Skeletal muscle satellite cell (primary cell): ENCODE data around the gene ZNF366.

Source experiments
- H3K27me3 ChIP-seq: 2 replicates; pipeline ENCODE4 v1.7.0; 2013; ENCODE audit warnings: low read length; ENCODE audit not compliant: control insufficient read depth, insufficient read depth
- H3K36me3 ChIP-seq: 2 replicates; pipeline ENCODE4 v1.7.0; 2013; ENCODE audit warnings: mild to moderate bottlenecking, control low read depth, low read length; ENCODE audit not compliant: insufficient read depth
- H3K4me1 ChIP-seq: 2 replicates; pipeline ENCODE4 v1.7.0; 2013; ENCODE audit warnings: low read length; ENCODE audit not compliant: control insufficient read depth, insufficient read depth
- H3K4me2 ChIP-seq: 2 replicates; pipeline ENCODE4 v1.7.0; 2013; ENCODE audit warnings: mild to moderate bottlenecking, low read length
- H3K4me3 ChIP-seq: 2 replicates; pipeline ENCODE4 v1.7.0; 2013; ENCODE audit warnings: low read length
- H3K9ac ChIP-seq: 2 replicates; pipeline ENCODE4 v1.7.0; 2013; ENCODE audit warnings: mild to moderate bottlenecking, low read depth, low read length, moderate library complexity
- H3K9me3 ChIP-seq: replicated peaks from 2 replicates; pipeline ENCODE4 v1.7.0; 2013; ENCODE audit warnings: mild to moderate bottlenecking, control low read depth, low read length

ZNF366 gene

GRCh38 chr5:72505539-72506157 lies 1.6 kb downstream of the ZNF366 start:
- Histone ChIP-seq H3K4me2 (no peak overlapping the region), H3K4me1 (peaks cover 39% of the 10 kb centered on the region)

GRCh38 chr5:72505016-72505415 lies 2.2 kb downstream of the ZNF366 start:
- peaks cover 32% of the 10 kb centered on the region for H3K4me1 ChIP-seq
- no peak overlapping the region for H3K4me3 ChIP-seq
- H3K9me3 ChIP-seq: no peaks in the 10 kb centered on the region
- H3K9ac ChIP-seq: peak overlapping the region; percentile 3
- H3K27me3 ChIP-seq: no peaks in the 10 kb centered on the region
- no peak overlapping the region for H3K4me2 ChIP-seq
- no peaks in the 10 kb centered on the region for H3K36me3 ChIP-seq

More at GRCh38 chr5:72505539-72506157, 1.6 kb downstream of the ZNF366 start:
- no peaks in the 10 kb centered on the region for H3K9me3 ChIP-seq
- no peak overlapping the region for H3K4me3 ChIP-seq
- H3K36me3 ChIP-seq: no peaks in the 10 kb centered on the region
- no peak overlapping the region for H3K9ac ChIP-seq
- no peaks in the 10 kb centered on the region for H3K27me3 ChIP-seq

- H3K4me1 ChIP-seq: peaks cover 24% of the 10 kb centered on the region
- peak overlapping the region; percentile 6 for H3K4me3 ChIP-seq
- H3K9ac ChIP-seq: no peak overlapping the region
Observed at GRCh38 chr5:72503888-72504491, 3.2 kb downstream of the ZNF366 start.

GRCh38 chr5:72501488-72501887 lies 5.7 kb downstream of the ZNF366 start:
- Histone ChIP-seq H3K9ac (no peak overlapping the region), H3K4me2 (no peak overlapping the region), H3K4me1 (peaks cover 38% of the 10 kb centered on the region), H3K9me3 (no peaks in the 10 kb centered on the region), H3K27me3 (no peaks in the 10 kb centered on the region), H3K36me3 (no peaks in the 10 kb centered on the region), H3K4me3 (no peak overlapping the region)

More at GRCh38 chr5:72503888-72504491, 3.2 kb downstream of the ZNF366 start:
- Histone ChIP-seq H3K4me2 (peak overlapping the region; percentile 47), H3K27me3 (no peaks in the 10 kb centered on the region), H3K36me3 (no peaks in the 10 kb centered on the region), H3K9me3 (no peaks in the 10 kb centered on the region)

- H3K4me1 ChIP-seq: peaks cover 38% of the 10 kb centered on the region
- no peaks in the 10 kb centered on the region for H3K27me3 ChIP-seq
- H3K9me3 ChIP-seq: no peaks in the 10 kb centered on the region
- H3K36me3 ChIP-seq: no peaks in the 10 kb centered on the region
- H3K9ac ChIP-seq: no peak overlapping the region
- H3K4me3 ChIP-seq: no peak overlapping the region
- H3K4me2 ChIP-seq: no peak overlapping the region
Observed at GRCh38 chr5:72499730-72500129, 7.5 kb downstream of the ZNF366 start.

GRCh38 chr5:72499090-72499489 lies 8.1 kb downstream of the ZNF366 start:
- Histone ChIP-seq H3K4me2 (no peak overlapping the region), H3K4me3 (no peak overlapping the region), H3K27me3 (no peaks in the 10 kb centered on the region), H3K36me3 (no peaks in the 10 kb centered on the region), H3K4me1 (peaks cover 38% of the 10 kb centered on the region), H3K9me3 (no peaks in the 10 kb centered on the region), H3K9ac (no peak overlapping the region)

GRCh38 chr5:72498284-72498683 lies 8.9 kb downstream of the ZNF366 start:
- Histone ChIP-seq H3K4me1 (peaks cover 30% of the 10 kb centered on the region), H3K36me3 (no peaks in the 10 kb centered on the region), H3K4me3 (no peak overlapping the region), H3K4me2 (no peak overlapping the region), H3K27me3 (no peaks in the 10 kb centered on the region), H3K9me3 (no peaks in the 10 kb centered on the region), H3K9ac (no peak overlapping the region)

- H3K4me1 ChIP-seq: peaks cover 27% of the 10 kb centered on the region
- no peaks in the 10 kb centered on the region for H3K36me3 ChIP-seq
- no peak overlapping the region for H3K4me3 ChIP-seq
- no peaks in the 10 kb centered on the region for H3K9me3 ChIP-seq
- H3K9ac ChIP-seq: no peak overlapping the region
- H3K27me3 ChIP-seq: no peaks in the 10 kb centered on the region
- H3K4me2 ChIP-seq: no peak overlapping the region
Observed at GRCh38 chr5:72497823-72498222, 9.4 kb downstream of the ZNF366 start.

- no peaks in the 10 kb centered on the region for H3K36me3 ChIP-seq
- no peak overlapping the region for H3K4me2 ChIP-seq
- H3K9ac ChIP-seq: no peak overlapping the region
- H3K27me3 ChIP-seq: no peaks in the 10 kb centered on the region
- H3K4me3 ChIP-seq: no peak overlapping the region
- no peaks in the 10 kb centered on the region for H3K9me3 ChIP-seq
- H3K4me1 ChIP-seq: peaks cover 27% of the 10 kb centered on the region
Observed at GRCh38 chr5:72495410-72495809, 11.8 kb downstream of the ZNF366 start.

GRCh38 chr5:72494623-72495124 lies 12.5 kb downstream of the ZNF366 start:
- Histone ChIP-seq H3K9me3 (no peaks in the 10 kb centered on the region), H3K27me3 (no peaks in the 10 kb centered on the region), H3K9ac (no peak overlapping the region), H3K36me3 (no peaks in the 10 kb centered on the region), H3K4me3 (no peak overlapping the region), H3K4me2 (peak overlapping the region; percentile 44), H3K4me1 (peaks cover 27% of the 10 kb centered on the region)

GRCh38 chr5:72489536-72489935 lies 17.7 kb downstream of the ZNF366 start:
- no peak overlapping the region for H3K4me2 ChIP-seq
- no peaks in the 10 kb centered on the region for H3K27me3 ChIP-seq
- no peak overlapping the region for H3K9ac ChIP-seq
- H3K4me1 ChIP-seq: peaks cover 4% of the 10 kb centered on the region
- H3K9me3 ChIP-seq: no peaks in the 10 kb centered on the region
- no peak overlapping the region for H3K4me3 ChIP-seq
- H3K36me3 ChIP-seq: no peaks in the 10 kb centered on the region

GRCh38 chr5:72488756-72489155 lies 18.5 kb downstream of the ZNF366 start:
- Histone ChIP-seq H3K4me3 (no peak overlapping the region), H3K4me1 (no peaks in the 10 kb centered on the region), H3K36me3 (no peaks in the 10 kb centered on the region), H3K9me3 (no peaks in the 10 kb centered on the region), H3K4me2 (no peak overlapping the region), H3K27me3 (no peaks in the 10 kb centered on the region), H3K9ac (no peak overlapping the region)
